Measurements from ENCODE around the gene ZNF341.

DNA sequence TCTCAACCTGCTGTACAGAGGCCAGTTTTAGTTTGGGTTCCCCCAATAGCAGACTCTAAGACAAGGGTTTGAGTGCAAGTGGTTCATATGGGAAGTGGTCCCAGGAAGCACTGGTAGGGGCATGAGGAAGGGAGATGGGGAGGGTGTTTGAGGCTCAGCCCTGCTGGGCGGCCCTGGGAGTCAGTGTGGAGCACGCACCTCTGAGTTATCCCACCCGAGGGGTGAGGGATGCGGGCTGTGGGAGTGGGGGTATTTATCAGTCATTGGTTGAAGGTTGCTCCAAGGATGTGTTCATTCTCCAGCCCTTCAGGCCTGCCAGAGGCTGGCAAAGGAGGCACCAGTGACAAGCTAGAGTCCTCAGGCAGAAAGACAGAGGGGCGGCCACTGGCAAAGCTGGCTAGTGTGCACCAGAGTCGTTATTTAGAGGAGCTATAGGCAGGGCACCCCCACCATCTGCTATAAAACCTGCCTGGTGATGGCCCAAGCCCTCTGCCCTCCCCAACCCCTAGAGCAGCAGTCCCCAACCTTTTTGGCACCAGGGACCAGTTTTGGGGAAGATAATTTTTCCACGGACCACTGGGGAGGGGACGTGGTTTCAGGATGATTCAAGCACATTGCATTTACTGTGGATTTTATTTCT is 28.2 kb upstream of the ZNF341 start:
- TF ChIP-seq CTCF (IDR thresholded peaks at IDR 0.05) (no peak), SIN3A (IDR thresholded peaks at IDR 0.05; ENCODE audit: borderline replicate concordance, insufficient read depth, low read depth, low read length) (no peak), POLR2AphosphoS5 (IDR thresholded peaks at IDR 0.05; ENCODE audit: low read depth, low read length) (no peak)
